GM13976 (cell line): ENCODE measurements around the gene OR10AD1.
"Not testable (repeated sequence)": the region's sequence is repeated elsewhere in the genome, so short reads cannot be mapped to it uniquely, and the experiment has no call there.

ENCODE experiments used
- DNase-seq: peaks from one replicate; pipeline ENCODE4 v3.0.0; 2012; ENCODE audit warnings: low spot score
- CTCF ChIP-seq: IDR thresholded peaks from 2 replicates; pipeline ENCODE4 v1.5.1; 2012; ENCODE audit warnings: borderline replicate concordance, mild to moderate bottlenecking; ENCODE audit not compliant: insufficient read depth; ENCODE audit errors: extremely low read depth, missing control alignments, control extremely low read depth
- in situ Hi-C: fragments of 300-500 bp; cut with MboI; formaldehyde crosslinking; loops from one replicate; pipeline ENCODE4 v1.12.0; 2022; ENCODE audit warnings: low sequenced_read_pairs, mixed read lengths, inconsistent platforms; ENCODE audit not compliant: unreplicated experiment

Gene OR10AD1

GRCh38 chr12:48220701-48221100 lies 17.6 kb upstream of the OR10AD1 start:
- in situ Hi-C loops, result no loop called here
- DNase-seq, result no peak
- TF ChIP-seq CTCF, result no peak

DNA sequence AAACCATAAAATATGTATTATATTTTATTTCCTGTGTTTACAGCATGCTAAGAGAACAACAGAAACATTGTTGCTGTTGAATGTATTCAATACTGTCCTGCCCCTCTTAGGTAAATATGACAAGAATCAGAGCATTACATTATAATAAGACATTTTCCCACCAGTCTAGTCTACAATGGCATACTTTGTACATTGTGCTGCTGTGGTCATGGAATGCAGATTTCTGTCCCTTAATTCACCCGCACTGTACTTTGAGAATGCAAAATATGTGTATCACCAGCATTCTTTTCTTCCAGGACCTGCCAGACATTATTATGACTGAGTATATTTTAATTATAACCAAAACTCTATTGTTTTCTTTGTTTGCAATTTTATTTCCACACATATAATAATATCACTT lies 16.5 kb upstream of the OR10AD1 start:
- DNase-seq, result no peak
- TF ChIP-seq CTCF, result no peak

DNA sequence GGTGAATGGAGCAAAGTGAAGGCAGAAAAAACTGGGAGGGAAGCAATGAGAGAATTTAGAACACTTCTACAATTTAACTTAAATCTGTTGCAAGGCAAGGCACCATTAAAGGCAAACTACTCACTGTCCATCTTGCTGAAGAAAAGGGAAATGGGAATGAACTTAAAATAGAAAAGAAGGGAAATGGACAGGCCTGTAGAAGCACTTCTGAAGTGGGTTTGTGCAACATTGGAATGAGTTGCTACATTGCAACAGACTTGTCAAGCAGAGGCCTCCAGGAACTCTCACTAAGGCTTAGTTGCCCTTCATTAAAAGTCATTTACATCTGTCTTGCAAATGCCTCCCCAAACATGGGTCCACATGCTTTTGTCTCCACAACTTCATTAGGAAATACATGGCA lies 13.7 kb upstream of the OR10AD1 start:
- no peak for TF ChIP-seq CTCF
- in situ Hi-C loops, result no loop called here
- no peak for DNase-seq

More for the DNA sequence above, 16.5 kb upstream of the OR10AD1 start:
- in situ Hi-C loops, result no loop called here

DNA sequence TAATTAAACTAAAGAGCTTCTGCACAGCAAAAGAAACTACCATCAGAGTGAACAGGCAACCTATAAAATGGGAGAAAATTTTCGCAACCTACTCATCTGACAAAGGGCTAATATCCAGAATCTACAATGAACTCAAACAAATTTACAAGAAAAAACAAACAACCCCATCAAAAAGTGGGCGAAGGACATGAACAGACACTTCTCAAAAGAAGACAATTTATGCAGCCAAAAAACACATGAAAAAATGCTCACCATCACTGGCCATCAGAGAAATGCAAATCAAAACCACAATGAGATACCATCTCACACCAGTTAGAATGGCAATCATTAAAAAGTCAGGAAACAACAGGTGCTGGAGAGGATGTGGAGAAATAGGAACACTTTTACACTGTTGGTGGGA lies 6.4 kb upstream of the OR10AD1 start:
- DNase-seq, result not testable (repeated sequence)

GRCh38 chr12:48202766-48203165 lies 326 bp downstream of the OR10AD1 start:
- in situ Hi-C loops, result no loop called here
- no peak for DNase-seq
- TF ChIP-seq CTCF, result no peak

More for the DNA sequence above, 6.4 kb upstream of the OR10AD1 start:
- in situ Hi-C loops, result not testable (repeated sequence)

DNA sequence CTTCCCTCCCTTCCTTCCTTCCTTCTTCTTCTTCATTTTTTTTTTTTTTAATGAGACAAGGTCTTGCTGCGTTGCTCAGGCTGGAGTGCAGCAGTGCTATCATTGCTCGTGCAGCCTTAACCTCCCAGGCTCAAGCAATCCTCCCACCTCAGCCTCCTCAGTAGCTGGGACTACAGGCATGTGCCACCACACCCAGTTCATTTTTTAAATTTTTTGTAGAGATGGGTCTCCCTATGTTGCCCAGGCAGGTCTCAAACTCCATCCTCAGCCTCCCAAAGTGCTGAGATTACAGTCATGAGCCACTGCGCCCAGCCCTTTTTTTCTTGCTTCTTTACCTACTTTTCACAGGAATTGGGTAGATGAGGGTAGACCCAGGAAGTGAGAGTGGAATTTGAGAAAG lies 1.6 kb downstream of the OR10AD1 start:
- in situ Hi-C loops, result no loop called here
- no peak for TF ChIP-seq CTCF
- no peak for DNase-seq

DNA sequence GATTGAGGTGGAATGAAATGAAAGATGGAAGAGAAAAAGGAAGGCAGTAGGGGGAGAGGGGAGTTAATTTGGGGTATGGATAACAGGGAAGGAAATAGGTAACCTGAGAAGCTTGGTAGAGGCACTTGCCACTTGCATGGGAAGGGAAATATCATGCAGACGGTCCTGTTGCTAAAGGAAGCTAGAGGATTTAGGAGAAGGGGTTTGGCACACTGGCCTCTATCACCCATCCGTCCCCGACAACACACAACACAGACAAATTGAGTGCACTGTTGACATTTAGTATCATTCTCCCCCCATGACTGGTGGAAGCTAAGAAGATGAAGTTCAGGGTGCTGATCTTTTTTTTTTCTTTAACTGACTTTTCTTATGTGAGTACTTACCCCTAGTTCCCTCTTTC lies 2.0 kb downstream of the OR10AD1 start:
- in situ Hi-C loops, result no loop called here
- DNase-seq, result no peak
- no peak for TF ChIP-seq CTCF

GRCh38 chr12:48199774-48200221 lies 3.3 kb downstream of the OR10AD1 start:
- no peak for DNase-seq
- TF ChIP-seq CTCF, result no peak
- in situ Hi-C loops, result no loop called here
